GM19463 (cell line): ENCODE data around the gene RDH14.

ENCODE experiments used
- ATAC-seq: cut with Tn5 transposase; IDR thresholded peaks from one replicate; pipeline ENCODE4 v1.9.1; 2021; ENCODE audit warnings: mild to moderate bottlenecking, moderate library complexity; ENCODE audit not compliant: unreplicated experiment

The RDH14 gene

GRCh38 chr2:18566145-18566769 lies 5.8 kb upstream of the RDH14 start:
- ATAC-seq, result no peak

- no peak for ATAC-seq
Measured at GRCh38 chr2:18560797-18561085, 288 bp upstream of the RDH14 start.

GRCh38 chr2:18559531-18560030 lies 872 bp downstream of the RDH14 start:
- peak; percentile 0 for ATAC-seq

- no peak for ATAC-seq
Measured at GRCh38 chr2:18558458-18558857, 2.0 kb downstream of the RDH14 start.

GRCh38 chr2:18557121-18557520 lies 3.3 kb downstream of the RDH14 start:
- ATAC-seq, result no peak

- no peak for ATAC-seq
Measured at GRCh38 chr2:18552351-18553077, 7.9 kb downstream of the RDH14 start.

GRCh38 chr2:18551623-18552022 lies 8.8 kb downstream of the RDH14 start:
- ATAC-seq, result no peak

- no peak for ATAC-seq
Measured at GRCh38 chr2:18551169-18551568, 9.3 kb downstream of the RDH14 start.

GRCh38 chr2:18550433-18550832 lies 10.0 kb downstream of the RDH14 start:
- ATAC-seq, result no peak

GRCh38 chr2:18549083-18549482 lies 11.4 kb downstream of the RDH14 start:
- ATAC-seq, result no peak

- no peak for ATAC-seq
Measured at GRCh38 chr2:18548621-18549020, 11.8 kb downstream of the RDH14 start.

GRCh38 chr2:18546567-18546966 lies 13.9 kb downstream of the RDH14 start:
- ATAC-seq, result peak; percentile 55

- ATAC-seq, result no peak
Measured at GRCh38 chr2:18545384-18545783, 15.1 kb downstream of the RDH14 start.

GRCh38 chr2:18544171-18544570 lies 16.3 kb downstream of the RDH14 start:
- no peak for ATAC-seq

- no peak for ATAC-seq
Measured at GRCh38 chr2:18540872-18541271, 19.6 kb downstream of the RDH14 start.

- no peak for ATAC-seq
Measured at GRCh38 chr2:18536697-18537096, 23.8 kb downstream of the RDH14 start.

- no peak for ATAC-seq
Measured at GRCh38 chr2:18536100-18536499, 24.4 kb downstream of the RDH14 start.

GRCh38 chr2:18531194-18531593 lies 29.3 kb downstream of the RDH14 start:
- no peak for ATAC-seq

- ATAC-seq, result no peak
Measured at GRCh38 chr2:18527822-18528221, 32.6 kb downstream of the RDH14 start.

- no peak for ATAC-seq
Measured at GRCh38 chr2:18527326-18527725, 33.1 kb downstream of the RDH14 start.

- ATAC-seq, result no peak
Measured at GRCh38 chr2:18526429-18526828, 34.0 kb downstream of the RDH14 start.

- no peak for ATAC-seq
Measured at GRCh38 chr2:18525852-18526251, 34.6 kb downstream of the RDH14 start.

GRCh38 chr2:18525236-18525635 lies 35.2 kb downstream of the RDH14 start:
- ATAC-seq, result no peak
